Trophoblast cell (in vitro differentiated cells and primary cell): ENCODE results near the gene ZBTB7B.
A peak's percentile ranks its signal among the peaks of the same experiment; 100 is the strongest.

Experiments used
- DNase-seq, 2 donors: peaks; one replicate each; pipeline ENCODE4 v3.0.0-alpha.2; 2016
- H2AFZ ChIP-seq: 2 replicates; pipeline ENCODE4 v1.6.1; 2013; ENCODE audit warnings: low read length, moderate library complexity, mild to moderate bottlenecking; ENCODE audit not compliant: insufficient read depth, poor library complexity
- H2AK5ac ChIP-seq: 2 replicates; pipeline ENCODE4 v1.6.1; 2013; ENCODE audit warnings: mild to moderate bottlenecking, low read length
- H2BK120ac ChIP-seq: 2 replicates; pipeline ENCODE4 v1.6.1; 2013; ENCODE audit warnings: low read length, mild to moderate bottlenecking, moderate library complexity; ENCODE audit not compliant: insufficient read depth, poor library complexity
- H2BK12ac ChIP-seq: 2 replicates; pipeline ENCODE4 v1.6.1; 2013; ENCODE audit warnings: mild to moderate bottlenecking, low read length, moderate library complexity
- H2BK5ac ChIP-seq: 2 replicates; pipeline ENCODE4 v1.6.1; 2013; ENCODE audit warnings: low read length, low read depth, moderate library complexity, mild to moderate bottlenecking; ENCODE audit not compliant: poor library complexity
- H3K14ac ChIP-seq: 2 replicates; pipeline ENCODE4 v1.6.1; 2013; ENCODE audit warnings: mild to moderate bottlenecking, low read length
- H3K18ac ChIP-seq: 2 replicates; pipeline ENCODE4 v1.6.1; 2013; ENCODE audit warnings: mild to moderate bottlenecking, low read length
- H3K23ac ChIP-seq: 2 replicates; pipeline ENCODE4 v1.6.1; 2013; ENCODE audit warnings: low read length
- H3K27ac ChIP-seq: 2 replicates; pipeline ENCODE4 v1.5.1; 2013; ENCODE audit warnings: low read depth, mild to moderate bottlenecking, inconsistent platforms, low read length, moderate library complexity
- H3K27me3 ChIP-seq: 2 replicates; pipeline ENCODE4 v1.6.1; 2013; ENCODE audit warnings: inconsistent platforms, mild to moderate bottlenecking, low read length, moderate library complexity; ENCODE audit not compliant: insufficient read depth
- H3K36me3 ChIP-seq, 2 experiments: 1 replicate in 1 of 2; 2 replicates in 1 of 2; pipeline ENCODE4 v1.6.1; 2013; ENCODE audit warnings: low read length in 2 of 2, mild to moderate bottlenecking in 2 of 2, moderate library complexity in 1 of 2; ENCODE audit not compliant: insufficient read depth in 2 of 2, control insufficient read depth in 1 of 2
- H3K4ac ChIP-seq: 2 replicates; pipeline ENCODE4 v1.6.1; 2013; ENCODE audit warnings: low read depth, mild to moderate bottlenecking, low read length, moderate library complexity
- H3K4me1 ChIP-seq, 2 experiments: 1 replicate in 1 of 2; 2 replicates in 1 of 2; pipeline ENCODE4 v1.6.1; 2013; ENCODE audit warnings: low read length in 2 of 2, mild to moderate bottlenecking in 2 of 2, moderate library complexity in 1 of 2; ENCODE audit not compliant: insufficient read depth in 2 of 2, control insufficient read depth in 1 of 2
- H3K4me2 ChIP-seq: 2 replicates; pipeline ENCODE4 v1.6.1; 2013; ENCODE audit warnings: inconsistent platforms, mild to moderate bottlenecking, low read length, moderate library complexity
- H3K4me3 ChIP-seq: 2 replicates; pipeline ENCODE4 v1.5.1; 2013; ENCODE audit warnings: mild to moderate bottlenecking, low read depth, low read length, inconsistent platforms
- H3K79me1 ChIP-seq: one replicate; pipeline ENCODE4 v1.6.1; 2013; ENCODE audit warnings: low read length
- H3K79me2 ChIP-seq: 2 replicates; pipeline ENCODE4 v1.6.1; 2013; ENCODE audit warnings: low read length, mild to moderate bottlenecking; ENCODE audit not compliant: control insufficient read depth, insufficient read depth, poor library complexity
- H3K9ac ChIP-seq: 2 replicates; pipeline ENCODE4 v1.6.1; 2013; ENCODE audit warnings: mild to moderate bottlenecking, low read length
- H3K9me3 ChIP-seq: 2 replicates; pipeline ENCODE4 v1.6.1; 2013; ENCODE audit warnings: low read depth, mild to moderate bottlenecking, control low read depth, inconsistent platforms, low read length; ENCODE audit not compliant: insufficient read depth
- H4K12ac ChIP-seq: 2 replicates; pipeline ENCODE4 v1.6.1; 2013; ENCODE audit warnings: low read depth, mild to moderate bottlenecking, low read length, moderate library complexity
- H4K8ac ChIP-seq: 2 replicates; pipeline ENCODE4 v1.6.1; 2013; ENCODE audit warnings: low read depth, mild to moderate bottlenecking, low read length, moderate library complexity
- H4K91ac ChIP-seq: one replicate; pipeline ENCODE4 v1.6.1; 2013; ENCODE audit warnings: low read depth, mild to moderate bottlenecking, low read length, moderate library complexity
- WGBS: extraction: QIAGEN DNeasy Blood & Tissue Kit; methylation state at CpG from one replicate; pipeline ENCODE4 v1.1.7; 2013; ENCODE audit warnings: missing lambda C conversion rate; ENCODE audit not compliant: insufficient read length, insufficient coverage; ENCODE audit errors: extremely low coverage; 5-methylcytosine and 5-hydroxymethylcytosine counted together

Gene ZBTB7B

DNA sequence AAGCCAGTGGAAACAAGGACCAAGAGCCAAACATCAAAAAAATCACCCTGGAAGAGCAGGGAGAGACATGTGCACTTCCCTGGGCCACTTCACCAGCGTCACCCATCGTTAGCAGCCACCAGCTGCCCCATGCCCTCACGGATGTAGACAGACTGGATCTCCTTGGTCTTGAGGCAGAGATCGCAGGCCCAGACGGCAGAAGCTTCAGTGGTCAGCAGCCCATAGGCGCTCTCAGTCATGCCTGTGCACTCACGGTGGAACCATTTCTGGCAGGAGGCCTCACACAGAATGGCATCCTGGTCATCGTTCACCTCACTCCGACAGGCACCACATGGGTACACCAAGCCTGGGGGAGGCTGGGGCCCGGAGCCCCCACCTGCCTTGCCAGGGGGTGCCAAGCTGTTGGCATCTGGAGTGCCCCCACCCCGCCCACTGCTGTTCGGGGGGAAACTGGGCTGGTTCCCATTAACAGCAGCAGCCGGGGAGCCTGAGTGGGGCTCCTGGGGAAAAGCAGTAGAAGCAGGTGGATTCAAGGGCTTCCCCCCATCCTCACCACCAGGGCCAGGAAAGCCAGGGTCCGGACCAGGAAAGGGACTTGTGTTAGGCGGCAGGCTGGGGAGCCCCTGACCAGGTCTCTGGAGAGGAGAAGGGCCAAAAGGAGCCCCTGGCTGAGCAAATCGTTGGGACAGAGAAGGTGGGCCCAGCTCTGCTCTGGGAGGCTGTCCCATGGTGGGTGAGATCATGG, 43.7 kb upstream of the ZBTB7B start:
- H4K91ac ChIP-seq = no peak overlapping the region
- H4K8ac ChIP-seq = no peak overlapping the region
- no peak overlapping the region for H2BK120ac ChIP-seq
- no peak overlapping the region for H3K23ac ChIP-seq
- H3K79me2 ChIP-seq = peaks cover 9% of the 10 kb centered on the region
- no peak overlapping the region for H3K4me3 ChIP-seq
- no peak overlapping the region for H3K4me2 ChIP-seq
- no peak overlapping the region for H3K27ac ChIP-seq
- H2AFZ ChIP-seq = no peak overlapping the region
- H3K18ac ChIP-seq = no peak overlapping the region
- H3K9me3 ChIP-seq = no peaks in the 10 kb centered on the region
- H3K27me3 ChIP-seq = no peaks in the 10 kb centered on the region
- H4K12ac ChIP-seq = no peak overlapping the region
- H3K36me3 ChIP-seq = peaks cover 22 to 28% of the 10 kb centered on the region in 2 experiments
- no peak for DNase-seq
- H2BK12ac ChIP-seq = no peak overlapping the region
- no peak overlapping the region for H3K4ac ChIP-seq
- H3K9ac ChIP-seq = no peak overlapping the region
- no peak overlapping the region for H3K14ac ChIP-seq
- WGBS = no CpG with 5 or more reads among the region's 16 CpGs
- H2AK5ac ChIP-seq = no peak overlapping the region
- peaks cover 13% of the 10 kb centered on the region for H3K79me1 ChIP-seq
- H3K4me1 ChIP-seq = peaks cover 22 to 26% of the 10 kb centered on the region in 2 experiments
- H2BK5ac ChIP-seq = no peak overlapping the region

- Histone ChIP-seq H3K4me2 (no peak overlapping the region), H3K36me3 (peaks cover 25 to 33% of the 10 kb centered on the region in 2 experiments), H4K8ac (no peak overlapping the region), H3K18ac (no peak overlapping the region), H3K4me1 (peaks cover 22 to 26% of the 10 kb centered on the region in 2 experiments), H3K4ac (no peak overlapping the region), H2AFZ (no peak overlapping the region), H4K12ac (no peak overlapping the region), H3K9me3 (no peaks in the 10 kb centered on the region), H3K14ac (no peak overlapping the region), H4K91ac (no peak overlapping the region), H3K9ac (no peak overlapping the region), H3K79me2 (peaks cover 9% of the 10 kb centered on the region), H2AK5ac (no peak overlapping the region), H3K27me3 (no peaks in the 10 kb centered on the region), H2BK120ac (no peak overlapping the region), H2BK5ac (no peak overlapping the region), H3K4me3 (no peak overlapping the region), H3K27ac (no peak overlapping the region), H3K79me1 (peaks cover 13% of the 10 kb centered on the region), H2BK12ac (no peak overlapping the region), H3K23ac (no peak overlapping the region)
- WGBS = no CpG with 5 or more reads among the region's 7 CpGs
- no peak for DNase-seq
Observed at GRCh38 chr1:154959426-154959780, 43.2 kb upstream of the ZBTB7B start.

DNA sequence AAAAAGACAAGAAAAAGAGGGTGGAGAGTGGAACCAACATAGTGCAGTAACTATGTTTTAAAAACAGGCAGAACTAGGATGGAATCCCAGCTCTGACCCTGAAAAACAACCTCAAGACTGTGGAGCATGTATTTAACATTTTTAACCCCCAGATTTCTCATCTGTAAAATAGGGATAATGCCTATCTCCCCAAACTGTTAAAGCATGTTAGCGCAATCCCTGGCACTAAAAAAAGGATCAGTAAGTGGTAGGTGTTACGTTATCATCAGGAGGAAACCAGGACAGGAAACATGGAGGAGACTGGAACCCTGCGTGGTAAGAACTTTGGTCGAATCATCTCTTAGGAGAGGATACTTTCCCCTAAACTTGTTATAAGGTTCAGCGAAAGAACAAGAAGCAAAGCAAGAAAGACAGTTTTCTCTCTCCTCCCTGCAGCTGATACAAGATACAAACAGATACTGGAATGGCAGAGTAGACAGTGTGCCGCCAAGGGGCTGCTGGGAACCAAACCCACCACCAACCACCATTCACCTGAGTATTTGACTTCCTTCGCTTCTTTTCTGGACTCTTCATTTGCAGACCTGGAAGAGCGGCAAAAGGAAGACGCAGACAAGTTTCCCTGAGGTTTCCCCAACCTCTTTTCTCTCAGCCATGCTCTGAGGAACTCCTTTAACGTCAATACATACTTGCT, 42.0 kb upstream of the ZBTB7B start:
- Histone ChIP-seq H2AFZ (no peak overlapping the region), H3K9ac (no peak overlapping the region), H3K4me2 (peak overlapping the region; percentile 82), H4K91ac (no peak overlapping the region), H4K12ac (no peak overlapping the region), H3K23ac (no peak overlapping the region), H3K4me1 (peaks cover 18 to 20% of the 10 kb centered on the region in 2 experiments), H3K4me3 (no peak overlapping the region), H3K79me2 (peaks cover 9% of the 10 kb centered on the region), H3K9me3 (no peaks in the 10 kb centered on the region), H2AK5ac (no peak overlapping the region), H3K79me1 (peaks cover 13% of the 10 kb centered on the region), H3K27ac (no peak overlapping the region), H2BK120ac (no peak overlapping the region), H3K27me3 (no peaks in the 10 kb centered on the region), H3K36me3 (peaks cover 32 to 44% of the 10 kb centered on the region in 2 experiments), H2BK12ac (peak overlapping the region; percentile 5), H3K18ac (no peak overlapping the region), H2BK5ac (no peak overlapping the region), H4K8ac (no peak overlapping the region), H3K4ac (no peak overlapping the region), H3K14ac (peak overlapping the region; percentile 13)
- DNase-seq = no peak
- no CpG with 5 or more reads among the region's 10 CpGs for WGBS

GRCh38 chr1:154961207-154962155, 41.1 kb upstream of the ZBTB7B start, which contains the start of gene PYGO2:
TSS of gene PYGO2 (minus strand) at chr1:154961782. CDS start at chr1:154961576, 206 bp downstream.
- peak within 1 kb of the TSS; percentile 96 for H3K18ac ChIP-seq
- peaks cover 16 to 18% of the 10 kb centered on the region in 2 experiments for H3K4me1 ChIP-seq
- WGBS = no CpG with 5 or more reads among the region's 93 CpGs
- peak within 1 kb of the TSS; percentile 100 for H3K14ac ChIP-seq
- H3K9ac ChIP-seq = peak within 1 kb of the TSS; percentile 97
- peak within 1 kb of the TSS; percentile 99 for H3K27ac ChIP-seq
- peaks cover 41 to 53% of the 10 kb centered on the region in 2 experiments for H3K36me3 ChIP-seq
- peak within 1 kb of the TSS; percentile 100 for H4K8ac ChIP-seq
- H2AFZ ChIP-seq = peak within 1 kb of the TSS; percentile 98
- H3K9me3 ChIP-seq = no peaks in the 10 kb centered on the region
- H2AK5ac ChIP-seq = peak within 1 kb of the TSS; percentile 95
- no peak within 1 kb of the TSS for H3K23ac ChIP-seq
- peak within 1 kb of the TSS; percentile 37 for H2BK12ac ChIP-seq
- H2BK5ac ChIP-seq = peak within 1 kb of the TSS; percentile 97
- peak within 1 kb of the TSS; percentile 95 for H2BK120ac ChIP-seq
- no peaks in the 10 kb centered on the region for H3K27me3 ChIP-seq
- peaks cover 9% of the 10 kb centered on the region for H3K79me2 ChIP-seq
- H4K91ac ChIP-seq = peak within 1 kb of the TSS; percentile 99
- H3K4ac ChIP-seq = peak within 1 kb of the TSS; percentile 85
- peak within 1 kb of the TSS; percentile 82 for H3K4me2 ChIP-seq
- peaks cover 11% of the 10 kb centered on the region for H3K79me1 ChIP-seq
- H3K4me3 ChIP-seq = peak within 1 kb of the TSS; percentile 87
- DNase-seq = peak; percentile 45 to 71
- peak within 1 kb of the TSS; percentile 99 for H4K12ac ChIP-seq
